Astrocyte (in vitro differentiated cells and primary cell): ENCODE results near the gene GBP5.

Experiments
- EZH2 ChIP-seq: IDR thresholded peaks from 2 replicates; pipeline ENCODE4 v1.6.1; 2012; ENCODE audit warnings: mild to moderate bottlenecking, low read length, inconsistent platforms; ENCODE audit not compliant: insufficient read depth
- TF ChIP-seq, protein P1 (sequence below): IDR thresholded peaks from 2 replicates; pipeline ENCODE4 v1.5.1; 2011; ENCODE audit warnings: low read depth, mild to moderate bottlenecking, inconsistent platforms, low read length, moderate library complexity; ENCODE audit not compliant: insufficient read depth

DNA sequence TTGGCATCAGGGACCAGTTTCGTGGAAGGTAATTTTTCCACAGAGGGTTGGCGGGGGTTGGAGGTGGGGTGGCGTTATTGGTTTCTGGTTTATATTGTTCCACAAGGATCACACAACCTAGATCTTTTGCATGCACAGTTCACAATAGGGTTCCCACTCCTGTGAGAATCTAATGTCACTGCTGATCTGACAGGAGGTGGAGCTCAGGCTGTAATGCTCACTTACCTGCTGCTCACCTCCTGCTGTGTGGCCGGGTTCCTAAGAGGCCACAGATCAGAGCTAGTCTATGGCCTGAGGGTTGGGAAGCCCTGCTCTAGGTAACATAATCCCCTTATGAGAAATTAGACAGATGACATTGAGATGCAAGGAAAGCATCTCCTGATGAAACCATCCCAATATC is 12.6 kb downstream of the GBP5 start:
- TF ChIP-seq EZH2 = no peak
- TF ChIP-seq, protein P1, sequence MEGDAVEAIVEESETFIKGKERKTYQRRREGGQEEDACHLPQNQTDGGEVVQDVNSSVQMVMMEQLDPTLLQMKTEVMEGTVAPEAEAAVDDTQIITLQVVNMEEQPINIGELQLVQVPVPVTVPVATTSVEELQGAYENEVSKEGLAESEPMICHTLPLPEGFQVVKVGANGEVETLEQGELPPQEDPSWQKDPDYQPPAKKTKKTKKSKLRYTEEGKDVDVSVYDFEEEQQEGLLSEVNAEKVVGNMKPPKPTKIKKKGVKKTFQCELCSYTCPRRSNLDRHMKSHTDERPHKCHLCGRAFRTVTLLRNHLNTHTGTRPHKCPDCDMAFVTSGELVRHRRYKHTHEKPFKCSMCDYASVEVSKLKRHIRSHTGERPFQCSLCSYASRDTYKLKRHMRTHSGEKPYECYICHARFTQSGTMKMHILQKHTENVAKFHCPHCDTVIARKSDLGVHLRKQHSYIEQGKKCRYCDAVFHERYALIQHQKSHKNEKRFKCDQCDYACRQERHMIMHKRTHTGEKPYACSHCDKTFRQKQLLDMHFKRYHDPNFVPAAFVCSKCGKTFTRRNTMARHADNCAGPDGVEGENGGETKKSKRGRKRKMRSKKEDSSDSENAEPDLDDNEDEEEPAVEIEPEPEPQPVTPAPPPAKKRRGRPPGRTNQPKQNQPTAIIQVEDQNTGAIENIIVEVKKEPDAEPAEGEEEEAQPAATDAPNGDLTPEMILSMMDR = no peak
